Epithelial cell of esophagus (primary cell): Measurements from ENCODE around the gene ENOSF1.

Experiments used
- DNase-seq: peaks from one replicate; pipeline ENCODE4 v3.0.0; 2010; ENCODE audit warnings: low read depth
- H3K4me3 ChIP-seq: 2 replicates; pipeline ENCODE4 v1.5.1; 2011; ENCODE audit warnings: mild to moderate bottlenecking, low read length, control low read depth
- CTCF ChIP-seq: IDR thresholded peaks from 2 replicates; pipeline ENCODE4 v1.5.1; 2011; ENCODE audit warnings: low read depth, mild to moderate bottlenecking, low read length, control low read depth, inconsistent platforms; ENCODE audit not compliant: insufficient read depth; ENCODE audit errors: missing control alignments

The ENOSF1 gene

DNA sequence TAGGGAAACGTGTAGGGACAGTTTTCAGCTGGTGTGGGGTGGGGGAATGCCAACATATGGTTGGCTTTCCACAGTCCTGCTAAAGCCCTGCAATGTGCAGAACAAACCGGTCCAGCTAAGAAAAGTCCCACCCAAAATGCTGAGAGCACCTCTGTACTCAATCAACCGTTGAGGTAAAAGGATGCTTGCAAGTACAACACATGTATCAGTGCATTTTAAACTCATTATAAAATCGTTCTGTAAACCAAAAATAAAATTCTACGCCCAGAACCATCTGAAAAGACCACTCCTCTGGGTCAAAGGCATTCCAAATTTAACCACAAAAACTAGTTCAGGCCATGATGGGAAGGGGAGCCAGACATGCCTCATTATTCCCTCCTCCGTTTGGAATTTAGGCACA, 57.0 kb downstream of the ENOSF1 start:
- no peak for DNase-seq
- TF ChIP-seq CTCF: no peak
- H3K4me3 ChIP-seq: no peak overlapping the region

DNA sequence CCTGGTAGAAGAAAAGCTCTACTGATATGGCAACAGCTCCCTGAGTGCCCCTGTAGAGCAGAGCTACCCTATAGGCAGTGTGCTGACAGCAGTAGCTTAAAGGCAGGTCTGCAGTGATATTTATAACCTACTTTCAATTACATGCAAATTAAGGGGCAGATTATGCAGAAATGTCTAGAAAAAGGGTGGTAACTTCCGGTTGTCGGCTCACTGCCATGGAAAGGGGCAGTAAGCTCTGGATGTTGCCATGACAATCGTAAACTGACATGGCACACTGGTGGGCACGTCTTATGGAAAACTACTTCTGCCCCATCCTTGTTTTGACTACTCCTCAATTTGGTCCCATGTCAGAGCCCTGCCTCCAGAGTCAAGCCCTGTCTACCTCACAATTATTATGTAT, 57.8 kb downstream of the ENOSF1 start:
- TF ChIP-seq CTCF: no peak
- no peak overlapping the region for H3K4me3 ChIP-seq
- DNase-seq: no peak

- DNase-seq: no peak
- no peak overlapping the region for H3K4me3 ChIP-seq
- no peak for TF ChIP-seq CTCF
Measured at GRCh38 chr18:653512-653911, 58.9 kb downstream of the ENOSF1 start.

GRCh38 chr18:652131-652530, 60.3 kb downstream of the ENOSF1 start:
- TF ChIP-seq CTCF: no peak
- no peak for DNase-seq
- H3K4me3 ChIP-seq: no peak overlapping the region

- DNase-seq: no peak
- H3K4me3 ChIP-seq: no peak overlapping the region
Measured at GRCh38 chr18:650428-650858, 62.0 kb downstream of the ENOSF1 start.

GRCh38 chr18:649341-649740, 63.1 kb downstream of the ENOSF1 start:
- no peak for TF ChIP-seq CTCF
- H3K4me3 ChIP-seq: no peak overlapping the region
- no peak for DNase-seq

More at GRCh38 chr18:650428-650858, 62.0 kb downstream of the ENOSF1 start:
- TF ChIP-seq CTCF: no peak

DNA sequence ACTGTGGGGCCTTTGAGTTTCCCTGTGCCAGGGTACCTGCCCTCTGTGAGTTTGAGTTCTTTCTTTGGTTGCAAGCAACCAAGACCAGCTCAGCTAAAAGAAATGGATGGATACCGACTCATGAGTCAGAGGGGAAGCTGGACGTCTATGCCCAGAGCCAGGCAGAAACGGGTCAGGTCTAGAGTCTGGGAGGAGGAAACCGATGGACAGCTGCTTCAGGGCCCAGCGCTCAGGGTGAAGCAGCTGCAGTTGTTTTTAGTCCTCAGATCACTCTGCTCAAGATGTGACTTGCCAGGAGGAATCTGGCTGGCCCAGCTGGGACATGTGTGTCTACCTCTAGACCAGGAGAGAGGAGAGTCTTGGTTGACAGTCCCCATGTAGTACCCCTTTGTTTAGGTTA, 65.1 kb downstream of the ENOSF1 start:
- no peak for TF ChIP-seq CTCF
- H3K4me3 ChIP-seq: no peak overlapping the region
- DNase-seq: no peak
